ENCODE measurements around the gene BORCS6. TPM values are rescaled to one million over a fixed set of nuclear protein-coding genes. Genes with fewer than 3 reads are reported as not detected.

The BORCS6 gene
- total RNA-seq, 1 donor from 2014 or later, result 4.6 TPM

DNA sequence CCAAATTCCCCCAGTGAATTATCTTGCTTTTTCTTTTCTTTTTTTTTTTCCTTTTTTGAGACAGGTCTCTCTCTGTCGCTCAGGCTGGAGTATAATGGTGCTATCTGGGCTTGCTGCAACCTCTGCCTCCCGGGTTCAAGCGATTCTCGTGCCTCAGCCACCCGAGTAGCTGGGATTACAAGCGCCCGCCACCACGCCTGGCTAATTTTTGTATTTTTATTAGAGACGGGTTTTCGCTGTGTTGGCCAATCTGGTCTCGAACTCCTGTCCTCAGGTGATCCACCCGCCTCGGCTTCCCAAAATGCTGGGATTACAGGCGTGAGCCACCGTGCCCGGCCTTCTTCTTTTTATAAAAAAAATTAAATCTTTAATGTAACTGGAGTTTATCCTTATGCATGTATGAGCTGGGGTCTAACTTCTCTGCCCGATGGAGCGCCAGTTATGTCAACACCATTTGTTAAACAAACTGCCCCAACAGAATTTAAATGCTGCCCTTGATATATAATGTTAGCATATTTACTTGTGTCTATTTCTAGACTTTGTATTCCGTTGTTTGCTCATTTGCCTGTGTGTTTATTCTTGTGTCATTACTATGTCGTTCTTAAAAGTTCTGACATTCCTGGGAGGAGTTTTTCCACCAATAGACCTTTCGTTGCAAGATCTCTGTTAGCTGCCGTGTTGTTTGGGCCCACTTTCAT is 20.9 kb upstream of the BORCS6 start:
- DNase-seq, result no peak

DNA sequence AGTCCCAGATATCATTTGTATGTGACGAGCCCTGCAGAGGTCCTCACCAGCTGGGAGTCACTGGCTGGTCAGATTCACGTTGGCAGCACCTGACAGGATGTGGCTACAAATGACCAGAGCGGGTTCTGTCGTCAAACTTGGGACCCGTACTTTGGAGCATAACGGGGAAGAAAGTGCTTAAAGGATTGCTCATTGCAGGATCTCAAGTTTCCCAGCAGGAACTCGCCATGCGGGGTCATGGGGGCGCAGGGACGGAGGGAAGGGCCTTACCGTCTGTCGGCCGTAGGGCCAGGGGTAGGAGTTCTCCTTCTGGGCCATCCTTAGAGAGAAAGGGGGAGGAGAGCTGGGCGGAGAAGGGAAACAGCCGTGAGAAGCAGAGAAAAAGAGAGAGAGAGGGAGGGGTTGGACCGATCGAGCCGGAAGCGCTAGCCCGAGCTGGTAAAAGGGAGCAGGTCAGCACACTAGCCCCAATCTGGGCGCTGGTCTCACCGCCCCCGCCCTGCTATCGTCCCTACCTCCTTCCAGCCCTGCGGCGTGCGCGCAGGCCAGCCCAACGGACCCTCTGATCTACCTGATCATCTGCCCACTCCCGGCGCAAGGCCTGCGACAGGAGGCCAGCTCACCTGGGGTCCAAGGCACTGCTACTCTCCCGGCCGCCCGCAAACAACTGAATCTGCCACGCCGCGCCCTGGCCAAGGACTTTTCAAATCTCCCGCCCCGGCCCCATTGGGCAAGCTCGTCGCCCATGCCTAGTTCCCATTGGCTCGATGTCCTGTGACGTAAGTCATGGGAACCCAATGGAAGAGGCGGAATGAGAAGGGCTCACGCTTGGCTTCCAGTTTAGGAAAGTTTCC is 20.2 kb upstream of the BORCS6 start, which contains the start of gene AURKB:
Gene AURKB, minus strand, starts transcription at position 669 of the 854 bp plus-strand sequence. Its CDS starts 351 bp downstream, at position 318.
- peak; percentile 95 for DNase-seq

DNA sequence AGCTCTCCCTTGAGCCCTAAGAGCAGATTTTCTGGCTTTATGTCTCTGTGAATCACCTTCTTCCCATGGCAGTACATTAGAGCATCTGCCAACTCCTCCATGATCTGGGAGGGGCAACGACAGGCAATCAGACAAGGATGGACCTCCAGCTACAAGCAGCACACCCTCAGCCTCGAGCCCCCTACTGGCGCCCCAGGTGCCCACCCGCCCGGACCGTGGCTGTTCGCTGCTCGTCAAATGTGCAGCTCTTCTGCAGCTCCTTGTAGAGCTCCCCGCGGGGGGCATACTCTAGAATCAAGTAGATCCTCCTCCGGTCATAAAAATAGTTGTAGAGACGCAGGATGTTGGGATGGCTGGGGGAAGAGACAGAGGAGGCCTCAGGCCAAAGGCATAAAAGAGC is 16.6 kb upstream of the BORCS6 start:
- no peak for DNase-seq

DNA sequence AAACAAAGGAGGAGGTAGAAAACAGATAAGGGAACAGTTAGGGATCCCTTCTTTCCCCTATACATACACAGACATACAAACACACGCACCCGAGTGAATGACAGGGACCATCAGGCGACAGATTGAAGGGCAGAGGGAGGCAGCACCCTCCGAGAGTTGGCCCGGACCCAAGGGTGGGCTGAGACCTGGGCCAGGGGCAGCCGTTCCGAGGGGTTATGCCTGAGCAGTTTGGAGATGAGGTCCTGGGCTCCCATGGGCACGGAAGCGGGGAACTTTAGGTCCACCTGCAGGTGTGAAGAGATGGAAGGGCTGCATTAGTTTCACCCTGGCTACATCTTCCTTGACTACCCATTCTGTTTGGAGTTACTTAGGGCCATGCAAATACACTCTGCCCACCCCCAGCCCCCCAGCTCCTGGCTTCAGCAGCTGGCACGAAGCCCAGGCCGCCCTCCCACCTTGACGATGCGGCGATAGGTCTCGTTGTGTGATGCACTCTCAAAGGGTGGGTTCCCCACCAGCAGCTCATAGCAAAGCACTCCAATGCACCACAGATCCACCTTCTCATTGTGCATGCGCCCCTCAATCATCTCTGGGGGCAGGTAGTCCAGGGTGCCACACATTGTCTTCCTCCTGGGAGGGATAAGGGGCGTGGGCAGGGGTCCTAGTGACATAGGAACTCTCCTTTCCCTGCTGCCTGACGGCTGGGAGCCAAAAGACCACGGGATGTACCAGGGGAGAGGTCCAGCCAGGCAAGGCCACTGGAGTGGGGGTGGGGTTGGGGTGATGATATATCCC is 15.0 kb upstream of the BORCS6 start:
- no peak for DNase-seq

DNA sequence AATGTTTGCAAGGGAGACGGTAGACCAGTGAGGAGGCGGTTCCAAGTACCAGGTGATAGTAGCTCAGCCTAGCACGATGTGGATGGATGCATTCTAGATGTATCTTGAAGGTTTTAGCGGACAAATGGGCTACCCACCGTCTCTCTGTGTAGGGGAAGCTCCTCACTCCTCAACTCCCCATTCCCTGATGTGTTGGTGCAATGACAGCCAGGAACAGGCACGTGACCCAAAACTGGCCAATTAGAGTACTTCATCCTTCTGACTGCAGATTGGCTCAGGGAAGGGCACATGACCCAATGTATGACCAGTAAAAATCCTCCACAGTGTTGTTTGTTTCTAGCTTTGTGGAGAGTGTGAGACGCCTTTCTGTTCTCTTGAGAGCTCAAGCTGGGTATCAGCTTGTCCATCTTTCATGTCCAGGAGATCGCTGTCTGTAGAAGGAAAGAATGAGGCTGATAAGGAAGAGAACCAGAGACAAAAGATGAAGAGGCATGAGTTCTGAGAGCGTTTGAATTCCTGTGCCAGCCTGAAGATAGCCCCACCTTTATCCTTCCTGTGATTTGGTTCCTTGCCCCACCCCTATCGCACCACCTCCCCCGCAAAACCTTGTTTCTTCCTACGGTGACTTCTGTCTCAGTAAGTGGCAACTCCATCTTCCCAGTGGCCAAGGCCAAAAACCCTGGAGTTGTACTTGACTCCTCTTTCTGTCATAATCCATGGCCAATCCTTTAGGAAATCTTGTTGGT is 2.3 kb upstream of the BORCS6 start:
- peak; percentile 96 for DNase-seq

DNA sequence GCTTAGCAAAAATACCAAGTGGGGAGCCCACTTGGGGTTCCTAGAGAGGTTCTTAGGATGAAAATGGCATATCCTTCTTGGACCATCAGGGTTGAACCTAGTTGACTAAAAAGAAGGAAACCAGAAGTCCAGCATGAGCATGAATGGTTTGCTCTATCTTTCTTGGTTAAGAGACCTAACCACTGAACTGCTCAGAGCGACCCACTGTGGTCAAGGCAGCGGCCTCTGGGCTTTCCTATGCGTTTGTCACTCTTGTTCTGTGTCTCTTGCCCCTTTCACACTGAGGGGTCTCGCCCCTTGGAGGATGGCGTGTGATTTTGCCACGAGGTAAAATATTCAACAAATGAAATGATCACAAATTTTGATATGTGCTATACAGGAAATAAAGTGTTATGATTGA is 526 bp upstream of the BORCS6 start:
- DNase-seq, result no peak

DNA sequence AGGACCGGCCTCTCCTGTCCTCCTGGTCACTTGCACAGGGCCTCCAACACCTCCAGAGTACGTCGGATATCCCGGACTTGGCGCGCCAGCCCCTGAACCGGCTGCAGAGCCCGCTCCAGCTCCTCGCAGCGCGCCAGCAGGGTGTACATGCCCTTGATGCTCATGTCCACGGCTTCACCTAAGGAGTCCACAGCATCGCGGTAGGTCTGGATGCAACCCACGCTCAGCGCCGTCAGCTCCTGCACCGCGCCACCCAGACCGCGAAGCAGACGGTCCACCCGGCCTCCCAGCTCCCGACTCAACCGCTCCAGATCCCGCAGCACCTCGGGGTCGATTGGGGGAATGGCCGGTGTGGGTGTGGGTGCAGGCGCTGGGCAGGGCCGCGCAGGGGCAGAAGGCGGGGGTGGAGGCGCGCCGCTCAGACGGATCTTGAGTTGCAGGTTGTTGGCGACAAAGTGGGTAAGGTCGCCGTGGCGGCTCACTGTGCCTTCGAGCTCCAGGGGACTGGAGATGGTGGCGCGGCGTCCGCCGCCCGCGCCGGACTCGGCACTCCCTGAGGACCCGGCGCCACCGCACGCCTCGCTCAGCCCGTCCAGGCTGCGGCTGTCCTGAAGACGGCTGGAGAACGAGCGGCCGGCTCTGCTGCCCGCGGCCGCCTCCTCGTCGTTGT is 804 bp downstream of the BORCS6 start:
- DNase-seq, result no peak

DNA sequence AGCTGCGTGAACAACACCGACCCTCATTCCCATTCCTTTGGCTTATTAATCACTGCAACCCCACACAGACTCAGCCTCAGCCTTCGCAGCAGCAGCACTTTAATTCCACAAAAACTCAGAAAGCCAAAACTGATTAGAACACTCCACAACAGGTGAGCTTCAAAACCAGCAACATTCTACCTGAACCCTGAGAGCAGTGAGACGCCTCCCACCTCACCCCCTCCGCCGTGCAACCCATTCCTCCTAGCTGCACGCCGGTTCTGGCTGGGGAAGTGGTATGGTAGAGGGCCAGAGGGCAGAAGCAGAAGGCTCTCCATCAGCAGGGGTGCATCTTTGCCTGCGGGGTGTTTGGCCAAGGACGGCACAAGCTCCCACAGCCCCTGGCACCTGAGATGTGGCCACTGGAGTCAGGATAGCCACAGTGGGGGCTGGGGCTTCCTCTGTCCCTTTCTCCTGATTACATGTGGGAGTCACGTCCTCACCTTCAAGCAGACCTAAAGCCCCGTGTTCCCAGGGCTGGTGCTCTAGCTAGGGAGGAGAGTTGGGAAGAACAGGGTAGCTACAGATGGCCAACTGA is 1.6 kb downstream of the BORCS6 start:
- no peak for DNase-seq

DNA sequence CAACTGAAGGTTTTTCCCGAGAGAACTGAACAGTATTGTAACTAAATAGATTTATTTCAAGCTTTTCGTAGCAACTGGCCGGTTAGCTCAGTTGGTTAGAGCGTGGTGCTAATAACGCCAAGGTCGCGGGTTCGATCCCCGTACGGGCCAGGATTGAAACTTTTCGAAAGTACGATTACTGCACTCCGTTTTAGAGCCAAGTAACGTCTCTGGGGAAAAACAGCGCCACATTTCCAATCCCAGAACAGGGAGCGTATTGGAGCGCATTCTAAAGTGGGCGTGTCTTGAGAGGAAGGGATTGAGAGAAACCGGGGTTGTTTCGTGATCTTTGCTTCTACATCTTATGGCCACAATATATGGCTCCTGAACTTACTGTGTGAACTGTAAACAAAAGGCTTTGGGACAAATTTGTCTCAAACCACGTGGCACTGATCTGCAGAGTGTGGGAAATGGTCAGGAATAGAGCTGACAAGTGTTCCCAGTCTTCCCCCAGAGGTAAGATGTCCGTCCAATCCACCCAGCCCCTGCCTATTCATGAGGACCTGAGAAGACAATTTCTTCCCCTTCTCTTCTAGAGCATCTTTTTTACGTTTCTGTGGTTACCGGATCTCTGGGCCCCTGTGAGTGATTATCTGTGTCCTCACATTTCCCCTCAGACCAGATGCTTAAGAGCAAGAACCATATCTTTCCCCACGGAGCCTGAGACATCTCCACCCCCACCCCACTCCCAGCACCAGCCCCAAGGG is 2.3 kb downstream of the BORCS6 start:
- peak; percentile 99 for DNase-seq

DNA sequence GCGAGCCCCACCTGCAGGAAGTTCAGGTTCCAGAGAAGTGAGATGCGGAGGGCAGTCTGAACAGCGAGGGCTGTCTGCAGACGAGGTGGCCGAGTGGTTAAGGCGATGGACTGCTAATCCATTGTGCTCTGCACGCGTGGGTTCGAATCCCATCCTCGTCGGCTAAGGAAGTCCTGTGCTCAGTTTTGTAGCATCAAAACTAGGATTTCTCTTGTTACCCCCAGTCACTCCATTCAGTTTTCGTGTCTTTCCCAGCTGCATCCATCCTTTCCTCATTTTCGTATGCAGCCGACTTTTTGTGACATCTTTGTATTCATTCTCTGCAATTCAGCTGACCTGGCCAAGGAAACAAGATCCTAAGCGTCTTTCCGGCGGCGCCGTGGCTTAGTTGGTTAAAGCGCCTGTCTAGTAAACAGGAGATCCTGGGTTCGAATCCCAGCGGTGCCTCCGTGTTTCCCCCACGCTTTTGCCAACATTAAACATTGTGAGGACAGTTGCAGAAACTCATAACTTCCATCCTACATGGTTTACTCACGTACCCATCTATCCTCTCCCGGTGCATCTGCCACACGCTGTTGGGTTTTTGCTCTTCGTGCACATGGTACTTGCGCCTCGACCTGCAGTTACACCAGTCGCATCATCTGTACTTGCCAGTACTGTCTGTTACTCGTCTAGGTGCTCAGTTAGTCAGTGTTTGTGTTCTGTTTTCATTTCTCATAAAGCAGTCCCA is 3.0 kb downstream of the BORCS6 start:
- peak; percentile 98 for DNase-seq

DNA sequence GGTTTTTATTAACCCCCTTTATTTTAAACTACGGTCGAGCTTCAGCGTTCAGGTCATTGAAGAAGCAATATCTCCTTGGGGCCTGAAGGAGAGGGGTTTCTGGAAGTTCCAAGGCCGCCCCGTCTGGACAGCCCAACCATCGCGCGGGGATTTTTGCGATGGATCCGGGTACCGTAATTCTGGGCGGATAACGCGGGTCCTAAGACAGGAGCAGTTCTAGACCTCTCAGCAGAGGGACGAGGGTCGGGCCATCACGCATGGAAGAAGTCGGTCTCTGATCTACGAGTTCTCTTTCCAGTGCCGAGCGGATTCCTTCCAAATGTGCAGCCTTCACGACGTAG is 3.6 kb downstream of the BORCS6 start:
- DNase-seq, result no peak

DNA sequence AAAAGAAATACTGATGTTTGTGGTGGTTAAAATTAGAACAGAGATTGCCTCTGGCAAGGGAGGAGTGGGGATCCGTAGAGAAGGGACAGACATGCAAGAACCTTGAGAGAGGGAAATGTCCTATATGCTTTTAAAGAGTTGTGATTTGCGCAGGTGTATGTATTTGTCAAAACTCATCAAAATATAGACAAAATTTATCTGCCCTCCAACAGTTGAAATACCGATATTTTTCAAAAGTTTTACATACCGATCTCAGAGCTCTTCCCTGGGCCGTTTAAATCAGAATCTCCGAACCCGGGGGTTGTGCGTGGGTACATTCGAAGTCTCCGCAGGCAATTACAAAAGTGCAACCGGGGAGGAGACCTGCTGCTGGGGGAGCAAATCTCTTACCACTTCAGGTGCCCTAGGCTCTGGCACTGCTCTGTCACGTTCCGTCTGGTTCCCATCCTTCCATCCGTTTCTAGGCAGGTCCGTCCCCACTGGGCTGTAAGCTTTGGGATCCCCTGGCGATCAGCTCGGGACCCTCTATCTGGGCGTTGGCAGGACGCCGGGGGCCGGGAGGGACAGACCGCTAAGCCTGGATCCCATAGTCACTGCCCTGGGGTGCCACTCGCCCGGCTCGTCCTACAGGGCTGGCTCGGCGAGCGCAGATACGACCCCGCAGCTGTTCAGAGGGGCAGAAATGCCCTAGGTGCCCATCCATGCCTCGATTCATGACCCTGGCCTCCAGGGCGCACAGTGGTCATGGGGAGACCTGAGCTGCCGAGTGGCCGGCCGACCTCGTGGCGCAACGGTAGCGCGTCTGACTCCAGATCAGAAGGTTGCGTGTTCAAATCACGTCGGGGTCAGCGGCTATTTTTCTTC is 4.2 kb downstream of the BORCS6 start:
- DNase-seq, result no peak

DNA sequence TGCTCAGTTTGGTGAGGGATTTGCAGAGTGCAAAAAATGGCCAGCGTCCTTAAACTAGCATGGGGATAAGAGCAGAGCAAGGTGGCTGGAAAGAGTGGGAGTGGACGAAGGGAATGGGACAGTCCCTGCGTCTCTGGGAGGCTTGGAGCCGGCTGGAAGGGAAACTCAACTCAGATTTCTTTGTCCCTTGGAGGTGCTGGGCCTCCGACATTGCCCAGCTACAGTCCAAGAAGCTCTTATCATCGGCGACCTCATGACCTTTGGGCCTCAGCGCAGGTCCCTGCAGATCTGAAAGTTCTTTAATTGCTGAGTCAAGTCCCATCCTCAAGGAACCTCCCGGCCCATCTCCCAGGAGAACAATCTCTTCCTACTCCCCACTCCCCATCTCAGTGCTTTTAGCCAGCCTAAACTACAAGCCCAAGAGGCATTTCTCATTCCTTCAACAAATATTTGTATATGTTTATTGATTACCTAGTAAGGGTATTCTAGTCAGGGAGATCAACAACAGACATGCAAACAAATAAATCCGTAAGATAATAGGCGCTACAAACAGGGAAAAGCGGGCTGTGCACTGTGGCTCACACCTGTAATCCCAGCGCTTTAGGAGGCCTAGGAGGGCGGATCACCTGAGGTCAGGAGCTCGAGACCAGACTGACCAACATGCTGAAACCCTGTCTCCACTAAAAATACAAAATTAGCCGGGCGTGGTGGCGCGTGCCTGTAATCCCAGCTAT is 12.8 kb downstream of the BORCS6 start:
- DNase-seq, result no peak

DNA sequence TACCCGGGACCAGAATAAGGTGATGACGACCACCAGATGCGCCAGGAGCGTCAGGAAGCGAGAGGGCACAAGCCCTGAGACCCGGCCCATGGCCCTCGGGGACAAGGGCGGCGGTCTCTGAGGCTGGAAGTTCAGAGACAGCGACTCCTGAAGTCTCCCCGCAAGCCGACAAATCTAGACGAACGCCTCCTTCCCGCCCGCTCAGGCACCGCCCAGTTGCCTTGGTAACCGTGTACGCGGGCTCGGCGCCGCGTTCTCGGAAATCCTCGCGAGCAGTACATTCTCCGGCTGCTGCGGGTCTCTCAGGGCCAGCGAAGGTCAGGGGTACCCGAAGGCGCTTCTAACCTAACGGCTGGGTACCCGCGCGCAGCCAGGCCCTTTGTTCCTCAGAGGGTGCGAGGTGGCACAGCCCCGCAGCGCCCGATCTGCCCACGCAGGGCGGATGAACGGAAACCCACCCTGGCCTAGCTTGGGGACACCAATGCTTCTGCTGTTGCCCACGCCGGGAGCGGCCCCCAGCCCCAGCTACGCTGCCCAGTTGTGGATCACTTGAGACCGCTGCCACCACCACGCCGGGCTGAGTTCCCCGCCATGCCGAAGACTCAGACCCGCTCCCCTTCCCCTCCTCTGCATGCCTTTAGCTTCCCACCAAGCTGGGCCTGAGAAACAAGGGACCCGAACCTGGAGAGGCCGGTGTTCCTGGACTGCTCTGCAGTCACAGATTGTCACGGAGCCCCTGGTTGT is 13.6 kb downstream of the BORCS6 start, which contains the start of gene TMEM107:
Gene TMEM107, minus strand, starts transcription at position 184 of the 744 bp plus-strand sequence. Its CDS starts 94 bp downstream, at position 90.
- DNase-seq, result peak; percentile 89

DNA sequence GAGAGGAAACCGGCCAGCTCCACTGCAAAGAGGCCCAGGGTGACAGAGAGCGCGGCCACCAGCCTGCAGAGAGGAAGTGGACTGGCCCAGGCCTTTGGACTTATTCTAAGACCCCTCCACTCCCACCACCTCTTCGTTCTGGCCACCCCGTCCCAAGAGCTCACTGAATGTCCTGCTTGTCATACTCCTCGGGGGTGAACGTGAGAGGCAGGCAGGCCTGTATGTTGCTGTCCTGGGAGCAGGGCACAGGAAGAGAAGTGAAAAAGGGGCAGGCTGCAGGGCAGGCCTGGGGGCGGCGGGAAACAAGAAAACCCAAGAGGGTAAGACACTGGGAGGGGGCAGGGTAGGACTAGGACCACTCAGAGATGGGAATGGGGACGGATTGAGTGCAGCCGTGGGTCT is 14.2 kb downstream of the BORCS6 start:
- no peak for DNase-seq

DNA sequence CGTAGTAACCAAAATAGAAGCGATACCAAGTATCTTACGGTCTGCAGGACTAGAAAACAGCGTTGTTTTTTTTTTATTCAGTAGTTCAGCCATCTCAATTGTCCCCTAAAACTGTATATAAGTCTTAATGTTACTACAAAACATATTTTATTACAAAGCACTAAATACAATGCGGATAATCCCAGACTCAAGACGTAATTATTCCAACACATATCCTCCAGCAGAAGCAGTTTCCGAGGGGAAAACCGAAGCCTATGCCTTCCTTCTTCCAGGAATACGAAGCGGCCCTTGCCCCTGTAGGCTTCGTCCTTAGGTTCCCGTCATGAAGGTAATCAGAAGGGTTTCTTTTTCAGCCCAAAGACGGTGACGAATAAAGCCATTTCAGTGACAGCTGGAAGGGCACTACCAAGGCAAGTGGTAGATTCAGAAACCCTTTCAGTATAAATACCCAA is 16.1 kb downstream of the BORCS6 start:
- DNase-seq, result peak; percentile 82

Data from skin of body (tissue), 2 donors.